ENCODE measurements around the gene ZNF469.
"Not testable (repeated sequence)": the region's sequence is repeated elsewhere in the genome, so short reads cannot be mapped to it uniquely, and the experiment has no call there.

Gene ZNF469

DNA sequence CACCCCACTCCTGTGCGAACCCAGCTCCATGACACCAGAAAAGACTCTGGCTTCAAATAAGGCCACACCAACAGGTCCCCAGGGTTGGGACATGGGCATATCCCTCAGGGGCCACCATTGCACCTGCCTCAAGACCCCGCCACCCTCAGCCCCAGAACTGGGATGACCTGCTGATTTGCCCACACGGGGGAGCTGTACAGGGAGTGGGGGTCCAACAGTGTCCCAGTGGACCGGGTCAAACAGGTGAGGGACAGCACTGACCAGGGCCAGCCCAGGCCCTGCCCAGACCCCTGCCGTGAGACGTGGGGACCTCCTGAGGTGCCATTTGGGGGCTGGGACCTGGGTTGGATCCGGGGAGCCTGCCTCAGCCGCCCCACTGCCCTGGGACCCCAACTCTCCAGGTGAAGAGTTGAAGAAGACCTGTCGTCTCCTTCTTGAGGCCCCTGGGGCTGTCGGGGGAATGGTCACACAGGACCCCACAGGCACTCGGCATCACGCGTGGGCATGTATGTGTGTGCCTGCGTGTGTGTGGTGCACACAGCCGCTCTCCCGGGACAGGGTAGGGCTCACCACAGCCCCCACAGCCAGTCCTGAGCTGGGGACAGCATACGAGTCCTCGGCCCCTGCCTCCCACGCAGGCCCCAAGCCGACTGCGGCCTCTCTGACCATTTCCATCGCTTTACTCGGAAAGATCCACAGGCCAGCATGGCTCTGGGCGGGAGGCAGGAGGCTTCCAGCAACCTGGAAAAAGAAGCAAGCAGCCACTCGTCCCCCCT, 34.2 kb upstream of the ZNF469 start:
- no peak for DNase-seq

DNA sequence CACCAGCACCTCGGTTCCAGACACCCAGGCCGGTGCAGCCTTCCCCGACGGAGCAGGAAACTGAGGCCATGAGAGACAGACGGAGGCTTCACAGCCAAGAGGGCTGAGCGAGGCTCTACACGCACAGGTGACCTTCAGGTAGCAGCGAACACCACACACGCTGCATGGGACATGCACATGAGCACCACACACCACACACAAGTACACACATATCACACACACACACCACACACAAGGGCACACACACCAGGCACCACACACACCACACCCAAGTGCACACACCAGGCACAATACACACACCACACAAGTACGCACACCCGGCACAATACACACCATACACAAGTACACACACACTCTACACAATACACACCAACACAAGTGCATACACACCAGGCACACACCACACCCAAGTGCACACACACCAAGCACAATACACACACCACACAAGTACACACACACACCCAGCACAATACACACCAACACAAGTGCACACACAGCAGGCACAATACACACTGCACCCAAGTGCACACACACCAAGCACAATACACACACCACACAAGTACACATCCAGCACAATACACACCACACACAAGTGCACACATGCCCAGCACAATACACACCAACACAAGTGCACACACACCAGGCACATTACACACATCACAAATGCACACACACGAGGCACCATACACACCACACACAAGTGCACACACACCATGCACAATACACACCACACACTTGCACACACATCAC, 33.4 kb upstream of the ZNF469 start:
- DNase-seq: no peak

DNA sequence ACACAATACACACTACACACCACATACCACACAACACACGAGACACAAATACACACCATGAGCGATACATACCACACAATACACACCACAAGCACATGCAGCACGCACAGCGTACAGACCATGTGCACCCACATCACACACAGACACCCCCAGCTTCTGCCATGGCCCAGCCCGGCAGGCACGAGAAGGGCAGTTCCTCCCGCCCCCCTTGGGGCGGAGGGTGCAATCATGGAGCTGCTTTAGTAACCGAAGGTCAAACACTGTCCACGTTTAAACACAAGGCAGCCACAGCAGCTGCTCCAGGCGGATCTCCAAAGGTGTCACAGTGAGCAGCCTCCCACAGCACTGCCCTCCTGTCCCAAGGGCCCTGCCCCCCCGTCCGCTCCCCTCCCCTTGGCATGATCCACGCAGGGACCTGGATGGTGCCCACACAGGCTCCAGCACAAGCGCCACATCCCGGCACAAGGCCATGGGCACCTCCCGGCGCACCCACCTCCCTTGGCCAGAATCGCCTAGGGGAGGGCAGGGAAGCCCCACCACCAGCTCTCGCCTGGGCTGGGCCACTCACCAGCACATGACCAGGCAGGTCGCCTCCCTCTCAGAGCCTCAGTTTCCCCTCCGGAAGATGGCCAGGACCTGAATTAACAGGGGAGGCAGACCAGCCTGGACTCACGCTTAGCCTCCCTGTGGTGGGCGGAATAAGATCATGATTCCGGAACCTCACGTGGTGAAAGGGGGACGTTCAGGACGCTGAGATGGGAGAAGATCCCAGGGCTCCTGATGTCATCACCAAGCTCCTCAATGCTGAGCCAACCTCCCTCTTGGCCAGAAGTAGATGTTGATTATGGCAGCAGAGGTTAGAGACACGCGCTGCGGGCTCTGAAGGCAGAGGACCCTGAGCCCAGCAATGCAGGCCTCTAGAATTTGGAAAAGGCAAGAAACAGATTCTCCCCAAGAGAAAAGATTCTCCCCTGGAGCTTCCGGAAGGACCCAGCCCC, 32.6 kb upstream of the ZNF469 start:
- no peak for DNase-seq

DNA sequence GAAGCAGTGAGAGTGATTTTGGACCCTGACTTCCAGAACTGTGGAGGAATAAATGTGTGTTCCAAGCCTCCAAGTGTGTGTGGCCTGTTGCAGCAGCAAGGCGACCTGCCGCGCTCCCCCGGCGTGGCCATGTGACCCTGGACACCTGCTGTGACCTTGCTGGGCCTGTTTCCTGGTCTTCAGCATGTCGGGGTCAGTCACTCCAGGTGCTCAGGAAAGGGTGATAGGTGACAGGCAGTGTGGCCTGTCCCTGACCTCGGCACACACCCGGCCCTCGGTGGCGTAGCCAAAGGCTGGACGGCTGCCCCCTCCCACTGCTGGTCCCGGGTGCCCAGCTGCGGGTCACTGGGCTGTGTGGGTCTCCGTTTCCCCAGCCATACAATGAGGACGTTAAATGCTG, 31.8 kb upstream of the ZNF469 start:
- DNase-seq: no peak

DNA sequence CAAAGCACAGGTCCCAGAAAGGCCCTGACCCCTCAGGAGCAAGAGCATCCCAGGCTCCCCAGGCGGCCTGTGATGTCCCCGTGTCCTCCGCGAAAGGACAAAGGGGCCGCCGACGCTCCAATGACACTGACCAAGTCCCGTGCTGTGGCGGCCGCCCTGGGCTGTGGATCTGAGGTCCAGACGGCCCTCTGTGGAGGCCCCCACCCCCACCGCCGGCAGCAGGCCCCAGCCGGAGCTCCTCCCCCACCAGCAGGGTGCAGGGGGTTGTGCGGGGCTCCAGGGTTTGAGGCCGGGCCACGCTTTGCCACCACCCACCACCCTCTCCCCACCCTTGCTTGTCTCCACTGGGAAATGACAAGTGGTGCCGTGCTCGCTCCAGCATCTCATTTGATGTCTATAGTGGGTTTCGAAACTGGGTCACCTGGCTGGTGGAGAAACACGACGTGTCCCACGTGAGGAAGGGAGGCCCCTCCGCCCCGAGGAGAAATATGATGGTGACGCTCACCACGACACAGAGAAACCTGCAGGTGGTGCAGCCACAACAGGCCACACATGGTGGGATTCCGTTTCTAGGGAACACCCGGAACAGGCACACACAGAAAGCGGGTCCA, 31.2 kb upstream of the ZNF469 start:
- DNase-seq: no peak

DNA sequence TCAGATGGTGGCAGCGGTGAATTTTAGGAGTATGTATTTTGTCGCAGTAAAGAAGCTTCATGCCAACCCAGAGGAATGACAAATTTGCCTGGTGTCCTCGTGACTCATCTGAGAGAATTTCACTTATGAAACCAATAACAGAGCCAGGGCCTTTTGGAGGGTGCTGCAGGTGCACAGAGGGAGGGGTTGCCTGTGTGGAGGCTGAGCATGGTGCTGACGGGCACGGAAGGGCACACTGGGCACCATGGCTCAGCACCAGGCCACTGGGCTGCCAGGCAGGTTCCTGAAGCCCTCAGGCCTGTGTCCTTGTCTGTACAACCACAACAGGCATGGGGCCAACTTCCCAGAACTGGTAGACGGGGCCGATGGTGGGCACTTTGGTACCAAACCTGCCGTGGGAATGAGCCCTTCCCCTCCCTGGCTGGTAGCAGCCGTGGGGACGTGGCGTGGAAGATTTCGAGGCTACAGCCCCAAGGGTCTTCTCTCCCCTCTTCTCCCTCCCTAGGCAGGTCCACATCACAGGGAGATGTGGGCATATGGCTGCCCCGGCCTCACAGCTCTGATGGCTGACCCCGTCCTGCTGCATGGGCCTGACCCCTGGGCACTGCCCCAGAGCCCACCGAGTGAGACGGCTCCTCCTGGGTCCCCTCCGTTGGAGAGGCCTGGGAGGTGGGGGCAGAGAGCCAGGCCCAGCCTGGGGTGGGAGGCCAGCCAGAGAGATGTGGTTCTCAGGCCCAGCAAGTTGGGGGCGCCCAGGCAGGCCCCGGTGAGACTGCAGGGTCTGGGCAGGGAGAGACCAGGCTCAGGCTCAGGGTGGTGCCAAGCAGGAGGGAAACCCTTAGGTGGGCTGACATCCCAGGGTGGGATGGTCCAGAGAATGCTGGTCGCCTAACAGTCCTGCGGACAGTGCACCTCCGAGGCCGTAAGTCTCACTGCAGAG, 30.2 kb upstream of the ZNF469 start:
- no peak for DNase-seq

DNA sequence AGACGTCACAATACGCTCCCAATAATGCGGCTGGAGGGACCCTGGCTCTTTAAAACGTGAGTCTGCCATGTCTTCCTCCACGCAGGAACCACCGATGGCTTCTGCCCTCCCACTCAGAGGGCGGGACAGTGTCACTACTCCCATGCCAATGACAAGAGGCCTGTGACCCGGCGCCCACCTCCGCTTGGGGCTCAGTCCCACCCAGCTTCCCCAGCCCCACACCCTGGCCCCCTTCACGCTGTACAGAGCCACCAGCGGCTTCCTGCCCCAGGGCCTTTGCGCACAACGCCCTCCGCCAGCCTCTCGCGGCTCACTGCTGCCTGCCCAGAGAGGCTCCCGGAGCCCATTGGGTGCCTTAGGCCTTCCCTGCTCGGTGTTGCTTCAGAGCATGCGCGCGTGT, 29.5 kb upstream of the ZNF469 start:
- DNase-seq: no peak

DNA sequence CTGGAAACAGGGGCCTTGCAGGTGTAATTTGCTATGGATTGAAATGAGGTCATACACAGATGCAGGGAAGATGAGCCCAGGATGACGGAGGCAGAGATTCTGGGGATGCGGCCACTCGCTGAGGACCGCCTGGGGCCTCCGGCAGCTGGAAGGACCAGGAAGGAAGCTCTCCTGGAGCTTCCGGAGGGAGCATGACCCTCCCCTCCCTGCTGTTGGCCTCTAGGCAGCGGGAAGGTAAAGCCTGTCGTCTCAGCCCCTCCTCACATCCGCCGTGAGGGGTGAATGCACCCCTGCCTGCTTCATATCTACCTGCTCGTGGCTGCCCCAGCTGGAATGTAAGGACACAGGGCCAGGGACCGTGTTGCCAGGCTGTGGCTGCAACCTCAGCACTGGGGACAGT, 29.1 kb upstream of the ZNF469 start:
- no peak for DNase-seq

DNA sequence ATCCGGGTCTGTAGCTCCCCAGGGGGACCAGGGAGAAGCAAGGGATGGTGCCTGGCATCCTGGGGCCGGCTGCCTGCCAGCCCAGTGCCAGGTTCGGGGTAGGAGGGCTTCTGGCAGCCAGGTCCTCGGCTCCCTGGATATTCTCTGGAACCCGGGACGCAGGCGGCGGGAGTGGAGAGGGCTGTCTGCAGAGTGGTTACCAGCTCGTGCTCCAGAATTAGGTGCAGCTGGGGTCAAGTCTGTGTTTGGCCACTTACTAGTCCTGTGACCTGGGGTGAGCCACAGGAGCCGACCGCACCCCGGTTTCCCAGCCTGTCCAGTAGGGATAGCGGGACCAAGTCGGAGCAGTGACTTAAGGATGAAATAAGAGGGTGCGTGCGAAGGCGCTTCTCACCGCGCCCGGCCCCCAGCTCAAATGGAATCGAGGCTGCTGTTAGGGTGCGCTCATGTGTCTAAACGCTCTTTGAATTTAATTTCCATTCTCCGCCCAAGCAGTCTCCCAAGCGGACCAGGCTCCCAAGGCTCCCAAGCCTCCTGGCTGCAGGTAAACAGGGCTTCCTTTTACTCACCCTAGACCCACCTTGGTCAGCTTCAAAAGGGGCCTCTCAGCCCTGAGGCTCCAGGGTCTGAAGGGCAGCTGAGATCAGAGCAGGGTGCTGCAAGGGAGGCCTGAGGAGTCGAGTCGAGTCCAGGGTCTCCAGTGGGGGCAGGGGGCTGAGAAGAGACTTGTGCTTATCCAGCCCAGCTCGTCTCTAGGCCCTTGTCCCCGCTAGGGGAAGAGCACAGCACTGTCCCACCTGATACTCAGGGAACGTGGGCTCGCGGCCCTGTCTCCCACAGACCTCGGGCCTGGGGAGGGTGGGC, 28.3 kb upstream of the ZNF469 start:
- no peak for DNase-seq

DNA sequence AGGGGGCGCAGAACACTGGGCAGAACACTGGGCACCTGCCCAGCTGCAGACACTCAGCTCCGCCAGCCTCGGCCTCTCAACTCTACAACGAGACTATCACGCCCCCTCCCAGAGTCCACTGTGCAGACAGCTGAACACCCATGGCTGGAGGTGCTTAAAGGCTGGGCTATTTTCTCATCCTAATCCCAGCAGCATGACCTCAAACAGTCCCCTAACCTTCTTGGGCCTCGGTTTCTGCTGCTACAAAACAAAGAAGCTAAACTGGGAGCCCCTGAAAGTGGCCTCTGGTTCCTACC, 27.7 kb upstream of the ZNF469 start:
- no peak for DNase-seq

DNA sequence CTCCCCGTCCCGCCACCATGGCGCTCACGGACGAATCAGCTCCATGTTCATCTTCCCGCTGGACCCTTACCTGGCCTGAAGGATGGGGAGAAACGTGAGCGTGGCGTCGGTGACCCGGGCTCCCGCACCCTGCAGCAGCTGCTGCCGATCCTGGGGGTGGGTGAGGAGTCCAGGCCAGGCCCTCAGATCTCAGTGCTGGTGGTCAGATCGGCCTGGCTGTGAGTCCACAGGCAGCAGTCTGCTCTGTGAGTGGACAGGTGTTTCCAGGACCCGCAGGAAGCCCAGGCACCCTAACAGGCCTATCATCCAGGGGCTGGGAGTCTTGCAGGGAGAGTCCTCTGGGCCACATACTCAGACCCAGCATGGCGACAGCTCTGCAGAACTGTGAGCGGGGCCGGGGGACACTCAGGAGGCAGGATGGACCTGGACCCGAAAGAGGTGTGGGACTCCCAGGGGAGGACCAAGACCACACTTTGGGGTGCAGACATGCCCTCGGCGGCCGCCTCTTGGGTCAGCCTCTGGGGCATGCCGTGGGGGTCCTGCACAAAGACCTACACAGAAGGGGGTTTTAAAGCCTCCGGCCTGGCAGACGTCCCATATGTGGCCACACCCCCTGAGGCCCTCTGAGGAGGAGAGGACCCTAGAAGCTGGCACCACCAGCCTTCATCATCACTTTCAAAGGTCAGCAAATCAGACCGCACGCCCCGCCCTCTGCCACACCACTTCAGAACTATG, 27.2 kb upstream of the ZNF469 start:
- DNase-seq: no peak

DNA sequence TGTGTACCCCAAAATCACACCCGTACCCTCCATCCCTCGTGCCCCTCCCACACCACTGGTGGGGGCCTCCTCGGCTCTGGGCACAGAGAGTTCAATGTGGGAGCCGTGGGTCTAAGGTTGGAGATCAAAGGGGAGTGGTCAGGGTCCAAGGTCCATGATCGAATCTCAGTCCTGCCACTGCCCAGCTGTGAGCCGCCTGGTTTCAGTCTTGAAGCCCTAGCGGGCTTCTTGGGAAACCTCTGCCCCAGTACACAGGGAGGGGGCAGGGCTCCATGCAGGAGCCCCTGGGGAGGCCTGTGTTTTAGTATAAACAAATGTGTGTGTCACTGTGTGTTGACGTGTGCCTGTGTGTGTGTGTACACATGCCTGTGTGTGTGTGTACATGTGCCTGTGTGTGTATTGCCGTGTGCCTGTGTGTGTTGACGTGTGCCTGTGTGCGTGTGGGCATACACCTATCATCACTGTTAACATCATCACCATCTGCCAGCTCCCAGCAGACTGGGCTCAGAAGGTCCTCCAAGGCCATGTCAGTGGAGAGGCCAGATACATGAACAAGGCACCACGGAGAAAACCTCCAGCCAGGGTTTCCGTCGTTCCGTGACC, 26.5 kb upstream of the ZNF469 start:
- no peak for DNase-seq

DNA sequence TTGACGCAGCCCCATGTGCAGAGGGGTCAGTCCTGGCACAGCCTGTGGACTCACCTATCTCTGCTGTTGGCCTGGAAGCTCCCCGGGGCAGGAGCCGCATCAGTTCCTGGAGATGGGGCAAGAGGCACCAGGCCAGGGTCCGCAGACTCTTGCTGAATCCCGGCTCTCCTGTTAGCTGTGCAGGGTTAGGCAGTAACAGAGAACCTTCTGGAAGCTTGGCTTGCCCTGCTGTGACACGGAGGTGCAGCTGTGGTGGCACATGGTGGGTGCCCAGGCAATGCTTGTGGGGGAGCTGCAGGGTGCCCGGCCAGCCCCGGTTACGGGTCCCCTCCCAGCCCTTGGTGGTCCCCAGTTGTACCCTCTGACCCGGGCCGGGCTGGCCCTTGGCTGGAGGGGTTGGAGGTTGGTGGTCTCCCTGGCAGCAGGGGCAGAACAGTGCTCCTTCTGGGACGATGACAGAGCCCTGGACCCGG, 26.0 kb upstream of the ZNF469 start:
- DNase-seq: no peak

DNA sequence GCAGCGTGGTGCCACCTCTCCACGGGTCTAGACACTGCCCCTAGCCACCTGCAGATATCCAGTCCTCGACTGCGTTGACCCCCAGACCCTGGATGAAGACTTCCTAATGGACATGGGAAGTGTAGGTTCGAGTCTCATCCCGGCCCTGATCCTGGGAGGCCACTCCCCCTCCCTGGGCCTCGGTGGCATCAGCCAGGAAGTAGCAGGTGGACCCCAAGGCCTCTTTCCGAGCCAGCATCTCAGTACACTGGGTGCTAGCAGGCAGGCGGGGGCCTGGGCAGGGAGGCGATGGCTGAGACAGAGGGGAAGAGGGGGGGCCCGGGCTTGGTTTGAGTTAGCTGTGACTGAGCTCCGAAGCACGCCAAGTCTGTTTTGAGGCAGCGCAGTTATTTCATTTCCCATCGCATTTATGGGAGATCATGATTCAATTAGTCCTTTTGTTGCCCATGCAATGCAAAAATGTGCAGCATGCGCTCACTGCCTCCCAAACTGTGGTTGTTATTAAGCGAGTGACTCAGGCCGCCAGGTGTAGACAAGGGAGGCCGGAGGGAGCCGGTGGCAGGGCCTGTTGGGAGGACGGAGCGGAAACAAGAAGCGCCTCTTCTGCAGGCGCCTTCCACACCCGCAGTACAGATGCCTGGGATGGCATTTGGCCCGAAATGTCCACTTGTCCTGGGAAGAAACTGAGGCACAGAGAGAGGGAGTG, 25.3 kb upstream of the ZNF469 start:
- no peak for DNase-seq

DNA sequence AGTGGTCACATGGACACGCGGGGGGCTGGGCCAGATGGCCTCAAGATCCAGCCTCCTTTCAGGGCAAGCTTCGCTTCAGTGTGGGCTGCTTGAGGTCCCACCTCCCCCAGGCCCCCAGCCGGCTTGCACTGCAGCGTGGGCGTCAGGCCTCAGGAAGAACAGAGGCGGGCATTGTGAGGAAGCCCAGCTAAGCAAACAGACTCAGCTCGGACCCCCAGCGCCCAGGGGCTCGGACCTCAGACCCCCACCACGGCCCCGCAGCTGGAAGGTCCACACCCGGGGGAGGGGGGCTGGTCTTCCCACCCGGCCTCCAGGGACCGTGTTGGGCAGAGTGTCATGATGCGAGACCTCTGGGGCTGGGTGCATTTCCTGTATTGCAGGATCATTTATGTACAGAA, 24.7 kb upstream of the ZNF469 start:
- DNase-seq: no peak

DNA sequence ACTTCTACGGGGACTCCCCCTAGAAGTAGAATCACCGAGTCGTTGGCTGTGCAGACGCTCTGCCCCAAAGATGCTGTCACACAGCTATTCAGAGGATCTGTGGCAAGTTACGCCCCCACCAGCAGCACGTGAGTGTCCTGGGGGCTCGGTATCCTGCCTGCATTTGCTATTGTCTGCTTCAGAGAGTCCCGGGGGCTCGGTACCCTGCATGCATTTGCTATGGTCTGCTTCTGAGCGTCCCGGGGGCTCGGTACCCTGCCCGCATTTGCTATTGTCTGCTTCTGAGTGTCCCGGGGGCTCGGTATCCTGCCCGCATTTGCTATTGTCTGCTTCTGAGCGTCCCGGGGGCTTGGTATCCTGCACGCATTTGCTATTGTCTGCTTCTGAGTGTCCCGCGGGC, 23.8 kb upstream of the ZNF469 start:
- no peak for DNase-seq

DNA sequence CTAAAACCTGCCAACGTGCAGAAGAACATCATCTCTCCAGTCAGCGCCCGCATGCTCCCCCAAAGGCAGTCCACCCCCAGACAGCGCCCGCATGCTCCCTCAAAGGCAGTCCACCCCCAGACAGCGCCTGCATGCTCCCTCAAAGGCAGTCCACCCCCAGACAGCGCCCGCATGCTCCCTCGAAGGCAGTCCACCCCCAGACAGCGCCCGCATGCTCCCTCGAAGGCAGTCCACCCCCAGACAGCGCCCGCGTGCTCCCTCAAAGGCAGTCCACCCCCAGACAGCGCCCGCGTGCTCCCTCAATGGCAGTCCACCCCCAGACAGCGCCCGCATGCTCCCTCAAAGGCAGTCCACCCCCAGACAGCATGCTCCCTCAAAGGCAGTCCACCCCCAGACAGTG, 22.4 kb upstream of the ZNF469 start:
- not testable (repeated sequence) for DNase-seq

DNA sequence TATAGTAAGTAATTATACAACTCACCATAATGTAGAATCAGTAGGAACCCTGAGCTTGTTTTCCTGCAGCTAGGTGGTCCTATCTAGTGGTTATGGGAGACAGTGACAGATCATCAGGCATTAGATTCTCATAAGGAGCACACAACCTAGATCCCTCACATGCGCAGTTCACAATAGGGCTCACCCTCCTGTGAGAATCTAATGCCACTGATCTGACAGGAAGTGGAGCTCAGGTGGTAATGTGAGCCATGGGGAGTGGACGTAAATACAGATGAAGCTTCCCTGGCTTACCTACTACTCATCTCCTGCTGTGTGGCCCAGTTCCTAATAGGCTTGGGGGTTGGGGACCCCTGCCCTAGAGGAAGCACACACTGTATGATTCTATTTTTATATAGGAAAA, 21.8 kb upstream of the ZNF469 start:
- DNase-seq: no peak

DNA sequence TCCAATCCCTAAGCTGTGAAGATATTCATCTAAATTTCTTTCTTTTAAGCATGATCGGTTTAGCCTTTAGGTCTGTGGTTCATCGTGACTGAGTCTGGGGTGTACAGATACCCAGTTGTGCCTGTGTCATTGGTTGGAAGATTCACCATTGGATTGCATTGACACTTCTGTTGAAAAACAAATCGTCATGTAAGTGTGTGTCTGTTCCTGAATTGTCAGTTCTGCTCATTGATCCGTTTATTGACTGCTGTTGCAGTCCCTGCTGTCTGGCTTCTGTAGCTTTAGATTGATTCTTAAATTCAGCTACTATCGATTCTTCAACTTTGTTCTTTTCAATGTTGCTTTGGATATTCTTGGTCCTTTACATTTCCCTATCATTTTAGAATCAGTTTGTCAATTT, 21.0 kb upstream of the ZNF469 start:
- no peak for DNase-seq

Data from activated naive CD4-positive, alpha-beta T cell treated with Interleukin-2 at 50 U/mL for 16 hours (primary cell).